ENCODE data around the gene CRB1.

DNA sequence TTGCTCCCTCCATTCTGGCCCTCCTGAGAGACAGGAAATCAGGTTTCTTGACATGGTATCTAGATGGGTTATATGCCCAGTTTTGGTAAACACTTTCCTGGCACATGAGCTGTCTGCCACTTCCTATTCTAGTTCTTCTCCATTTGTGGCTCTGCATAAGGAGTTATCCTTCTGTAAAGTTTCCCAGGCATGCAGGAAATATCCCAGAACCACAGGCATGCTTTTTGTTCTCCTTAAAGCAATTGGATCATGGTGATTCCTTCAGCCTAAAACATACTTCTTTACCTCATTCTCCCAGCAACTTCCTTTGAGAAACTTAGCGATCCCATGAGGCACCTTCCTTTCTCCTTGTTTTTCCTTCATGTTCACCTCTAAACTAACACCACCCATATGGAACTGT lies 199.8 kb downstream of the CRB1 start:
- TF ChIP-seq POLR2A (IDR thresholded peaks at IDR 0.05; ENCODE audit: low read depth, low read length) (no peak), TAF1 (IDR thresholded peaks at IDR 0.05; ENCODE audit: borderline replicate concordance, low read depth, low read length) (no peak), POLR2AphosphoS5 (IDR thresholded peaks at IDR 0.05; ENCODE audit: low read depth, low read length) (no peak)
